ENCODE data around the gene MAPT.

GRCh38 chr17:45966606-45967280 is 72.4 kb downstream of the MAPT start:
- TF ChIP-seq CTCF (IDR thresholded peaks at IDR 0.05), result no peak
- TF ChIP-seq POLR2A (IDR thresholded peaks at IDR 0.05), result no peak
